Nephron progenitor cell (in vitro differentiated cells): Measurements from ENCODE around the gene CYB5D1.
A peak's percentile ranks its signal among the peaks of the same experiment; 100 is the strongest.

Experiments used
- DNase-seq: peaks from one replicate; pipeline ENCODE4 v3.0.0; 2021
- H3K27ac Mint-ChIP-seq: 2 replicates; pipeline ENCODE4 v1.8.0; 2021; ENCODE audit warnings: mild to moderate bottlenecking, moderate library complexity, mixed read lengths
- H3K27me3 Mint-ChIP-seq: 2 replicates; pipeline ENCODE4 v1.8.0; 2021; ENCODE audit warnings: mild to moderate bottlenecking, low read depth, mixed read lengths; ENCODE audit not compliant: poor library complexity
- H3K36me3 Mint-ChIP-seq: 2 replicates; pipeline ENCODE4 v1.8.0; 2021; ENCODE audit warnings: low read depth, mixed read lengths
- H3K4me1 Mint-ChIP-seq: 2 replicates; pipeline ENCODE4 v1.8.0; 2021; ENCODE audit warnings: mixed read lengths
- H3K4me3 Mint-ChIP-seq: 2 replicates; pipeline ENCODE4 v1.8.0; 2021; ENCODE audit warnings: mild to moderate bottlenecking, moderate library complexity, mixed read lengths
- H3K9me3 Mint-ChIP-seq: 2 replicates; pipeline ENCODE4 v1.8.0; 2021; ENCODE audit warnings: mild to moderate bottlenecking, moderate library complexity, mixed read lengths
- CTCF ChIP-seq: fragments of 200-600 bp; sonication (generic); IDR thresholded peaks from 2 replicates; pipeline ENCODE4 v1.5.0; 2021; ENCODE audit warnings: antibody characterized with exemption

The CYB5D1 gene

GRCh38 chr17:7838090-7839075 is 19.4 kb upstream of the CYB5D1 start:
- H3K4me1 Mint-ChIP-seq: peaks cover 64% of the 10 kb centered on the region
- H3K27me3 Mint-ChIP-seq: no peaks in the 10 kb centered on the region
- peak; percentile 52 for DNase-seq
- H3K9me3 Mint-ChIP-seq: no peaks in the 10 kb centered on the region
- TF ChIP-seq CTCF: no peak
- H3K27ac Mint-ChIP-seq: peak overlapping the region; percentile 100
- H3K36me3 Mint-ChIP-seq: peaks cover 13% of the 10 kb centered on the region
- peak overlapping the region; percentile 100 for H3K4me3 Mint-ChIP-seq

GRCh38 chr17:7839190-7839875 is 18.5 kb upstream of the CYB5D1 start:
- Mint-ChIP-seq H3K36me3 (peaks cover 13% of the 10 kb centered on the region), H3K27ac (peak overlapping the region; percentile 92), H3K9me3 (no peaks in the 10 kb centered on the region), H3K4me3 (peak overlapping the region; percentile 100), H3K4me1 (peaks cover 69% of the 10 kb centered on the region), H3K27me3 (no peaks in the 10 kb centered on the region)
- DNase-seq: no peak
- no peak for TF ChIP-seq CTCF

GRCh38 chr17:7839876-7840261 is 17.9 kb upstream of the CYB5D1 start:
- Mint-ChIP-seq H3K9me3 (no peaks in the 10 kb centered on the region), H3K27me3 (no peaks in the 10 kb centered on the region), H3K27ac (peak overlapping the region; percentile 98), H3K36me3 (peaks cover 13% of the 10 kb centered on the region), H3K4me3 (peak overlapping the region; percentile 100), H3K4me1 (peaks cover 71% of the 10 kb centered on the region)
- no peak for DNase-seq
- TF ChIP-seq CTCF: no peak

- H3K4me3 Mint-ChIP-seq: peak overlapping the region; percentile 100
- no peak for TF ChIP-seq CTCF
- H3K9me3 Mint-ChIP-seq: no peaks in the 10 kb centered on the region
- H3K27me3 Mint-ChIP-seq: no peaks in the 10 kb centered on the region
- DNase-seq: no peak
- peak overlapping the region; percentile 98 for H3K27ac Mint-ChIP-seq
- H3K4me1 Mint-ChIP-seq: peaks cover 75% of the 10 kb centered on the region
- peaks cover 13% of the 10 kb centered on the region for H3K36me3 Mint-ChIP-seq
These were observed 17.4 kb upstream of the CYB5D1 start for GRCh38 chr17:7840441-7840840.

- peak overlapping the region; percentile 98 for H3K27ac Mint-ChIP-seq
- H3K4me3 Mint-ChIP-seq: peak overlapping the region; percentile 100
- no peak for TF ChIP-seq CTCF
- peaks cover 13% of the 10 kb centered on the region for H3K36me3 Mint-ChIP-seq
- DNase-seq: no peak
- peaks cover 79% of the 10 kb centered on the region for H3K4me1 Mint-ChIP-seq
- no peaks in the 10 kb centered on the region for H3K9me3 Mint-ChIP-seq
- H3K27me3 Mint-ChIP-seq: no peaks in the 10 kb centered on the region
These were observed 16.9 kb upstream of the CYB5D1 start for GRCh38 chr17:7840875-7841274.
